HG02798 (cell line): ENCODE measurements around the gene ZNF26.

Experiments
- ATAC-seq: cut with Tn5 transposase; IDR thresholded peaks from one replicate; pipeline ENCODE4 v1.9.1; 2021; ENCODE audit warnings: mild to moderate bottlenecking; ENCODE audit not compliant: unreplicated experiment, poor library complexity

ZNF26 gene

GRCh38 chr12:133058203-133059113, 72.3 kb downstream of the ZNF26 start:
- ATAC-seq, result no peak

GRCh38 chr12:133061954-133062353, 75.8 kb downstream of the ZNF26 start:
- ATAC-seq, result no peak

- ATAC-seq, result no peak
Observed at GRCh38 chr12:133063556-133063955, 77.4 kb downstream of the ZNF26 start.

GRCh38 chr12:133073836-133074235, 87.7 kb downstream of the ZNF26 start:
- no peak for ATAC-seq
